ENCODE results near the gene ABO. TPM values are rescaled to one million over a fixed set of nuclear protein-coding genes. Genes with fewer than 3 reads are reported as not detected.
A peak's percentile ranks its signal among the peaks of the same experiment; 100 is the strongest.

The ABO gene
- total and polyA plus RNA-seq, 2 donors (not counting 3 experiments of a cell fraction or from before 2014, with no cell fraction given), result not detected

DNA sequence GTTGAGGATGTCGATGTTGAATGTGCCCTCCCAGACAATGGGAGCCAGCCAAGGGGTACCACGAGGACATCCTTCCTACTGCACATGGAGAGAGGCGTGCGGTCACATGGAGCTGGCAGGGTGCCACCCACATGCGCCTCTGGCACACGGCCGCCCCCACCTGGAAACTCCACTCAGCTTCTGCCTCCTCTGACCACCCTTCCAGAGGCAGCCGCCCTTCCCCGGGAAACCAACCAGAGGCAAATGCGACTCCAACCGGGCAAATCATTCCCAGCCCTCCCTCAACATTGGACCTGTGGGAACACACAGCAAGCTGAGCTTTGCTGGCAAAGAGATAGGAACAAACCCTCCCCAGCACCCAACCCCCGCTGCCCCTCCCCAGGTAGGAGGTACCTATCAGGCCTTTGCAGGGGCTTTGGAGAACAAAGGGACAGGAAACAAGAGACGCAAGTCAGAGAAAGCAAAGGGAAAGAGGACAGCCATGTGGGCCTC, 17.5 kb downstream of the ABO start:
- no peaks in the 10 kb centered on the region for H3K27me3 ChIP-seq (ENCODE audit: control insufficient read depth in 2 of 2, insufficient read depth in 2 of 2, low read length in 2 of 2)
- no peak overlapping the region for H3K4me3 ChIP-seq (replicated peaks in 1 of 3; ENCODE audit: insufficient read depth in 1 of 3, low read depth in 1 of 3, low read length in 3 of 3)
- no peaks in the 10 kb centered on the region for H3K79me2 ChIP-seq (ENCODE audit: control insufficient read depth, insufficient read depth, low read length)
- intact Hi-C loops (cut with micrococcal nuclease), result no loop called here
- dilution Hi-C loops (cut with MboI; ENCODE audit: extremely low pct_ligation_motif_present, low sequenced_read_pairs), result no loop called here
- H3K4me2 ChIP-seq (ENCODE audit: insufficient read depth, low read length), result no peak overlapping the region
- DNase-seq (ENCODE audit: low read depth, low spot score) (peak; percentile 44), FAIRE-seq (no peak)
- H3K9ac ChIP-seq (replicated peaks; ENCODE audit: extremely low read depth, insufficient read depth, low read length), result no peak overlapping the region
- no peaks in the 10 kb centered on the region for H4K20me1 ChIP-seq (replicated peaks; ENCODE audit: control insufficient read depth, extremely low read depth, insufficient read depth, low read length)
- no peak overlapping the region for H3K27ac ChIP-seq (ENCODE audit: insufficient read depth, low read depth, low read length)
- H3K4me1 ChIP-seq (ENCODE audit: control insufficient read depth, extremely low read depth, insufficient read depth, low read length), result no peaks in the 10 kb centered on the region
- no TSS peak for BruUV-seq (replicated peaks)
- TF ChIP-seq CTCF (IDR thresholded peaks at IDR 0.05; ENCODE audit: extremely low read depth in 1 of 2, insufficient read depth in 1 of 2, low read depth in 1 of 2, low read length in 2 of 2), result no peak
- TF ChIP-seq MAX (IDR thresholded peaks at IDR 0.05; ENCODE audit: insufficient read depth, insufficient read length), result peak; percentile 19
- no peaks in the 10 kb centered on the region for H3K9me1 ChIP-seq (replicated peaks; ENCODE audit: control insufficient read depth, extremely low read depth, insufficient read depth, low read length)
- CTCF ChIA-PET, result interaction anchor here (2.1 to 3.1 kb wide), 2 partner anchors 19 to 72 kb away, joined by 9 to 14 read pairs; no protein-coding TSS in a partner anchor
- POLR2A ChIA-PET, result no interaction called here
- no peaks in the 10 kb centered on the region for H3K36me3 ChIP-seq (ENCODE audit: control insufficient read depth in 2 of 2, extremely low read depth in 1 of 2, insufficient read depth in 2 of 2, low read length in 2 of 2)
- no peak overlapping the region for H2AFZ ChIP-seq (ENCODE audit: low read depth, low read length)
- no peaks in the 10 kb centered on the region for H3K9me3 ChIP-seq (replicated peaks; ENCODE audit: control insufficient read depth, insufficient read depth, low read length)

- H3K4me2 ChIP-seq (ENCODE audit: insufficient read depth, low read length), result no peak overlapping the region
- H3K9ac ChIP-seq (replicated peaks; ENCODE audit: extremely low read depth, insufficient read depth, low read length), result no peak overlapping the region
- POLR2A ChIA-PET, result no interaction called here
- dilution Hi-C loops (cut with MboI; ENCODE audit: extremely low pct_ligation_motif_present, low sequenced_read_pairs), result no loop called here
- no peak overlapping the region for H3K4me3 ChIP-seq (replicated peaks in 1 of 3; ENCODE audit: insufficient read depth in 1 of 3, low read depth in 1 of 3, low read length in 3 of 3)
- no peaks in the 10 kb centered on the region for H4K20me1 ChIP-seq (replicated peaks; ENCODE audit: control insufficient read depth, extremely low read depth, insufficient read depth, low read length)
- no peaks in the 10 kb centered on the region for H3K36me3 ChIP-seq (ENCODE audit: control insufficient read depth in 2 of 2, extremely low read depth in 1 of 2, insufficient read depth in 2 of 2, low read length in 2 of 2)
- DNase-seq (ENCODE audit: low read depth, low spot score) (no peak), FAIRE-seq (no peak)
- TF ChIP-seq JUN (IDR thresholded peaks at IDR 0.05; ENCODE audit: borderline replicate concordance, insufficient read depth, insufficient read length, low read depth), result no peak
- no peak for TF ChIP-seq EZH2 (IDR thresholded peaks at IDR 0.05; ENCODE audit: borderline replicate concordance, low read depth, low read length, severe bottlenecking)
- TF ChIP-seq MYC (IDR thresholded peaks at IDR 0.05; ENCODE audit: low read depth, low read length), result no peak
- no peak for TF ChIP-seq POLR2AphosphoS5 (IDR thresholded peaks at IDR 0.05; ENCODE audit: insufficient read depth, low read depth, low read length)
- intact Hi-C loops (cut with micrococcal nuclease), result no loop called here
- H3K9me1 ChIP-seq (replicated peaks; ENCODE audit: control insufficient read depth, extremely low read depth, insufficient read depth, low read length), result no peaks in the 10 kb centered on the region
- no peak overlapping the region for H2AFZ ChIP-seq (ENCODE audit: low read depth, low read length)
- no TSS peak for BruUV-seq (replicated peaks)
- no peaks in the 10 kb centered on the region for H3K27me3 ChIP-seq (ENCODE audit: control insufficient read depth in 2 of 2, insufficient read depth in 2 of 2, low read length in 2 of 2)
- H3K9me3 ChIP-seq (replicated peaks; ENCODE audit: control insufficient read depth, insufficient read depth, low read length), result no peaks in the 10 kb centered on the region
- CTCF ChIA-PET, result interaction anchor here (2.1 to 3.1 kb wide), 2 partner anchors 18 to 71 kb away, joined by 9 to 14 read pairs; no protein-coding TSS in a partner anchor
- H3K4me1 ChIP-seq (ENCODE audit: control insufficient read depth, extremely low read depth, insufficient read depth, low read length), result no peaks in the 10 kb centered on the region
- no peak overlapping the region for H3K27ac ChIP-seq (ENCODE audit: insufficient read depth, low read depth, low read length)
- no peaks in the 10 kb centered on the region for H3K79me2 ChIP-seq (ENCODE audit: control insufficient read depth, insufficient read depth, low read length)
These were observed 18.3 kb downstream of the ABO start for GRCh38 chr9:133256686-133257091.

All from endothelial cell of umbilical vein (primary cell).